Skeletal muscle tissue (tissue), 4 donors: Measurements from ENCODE around the gene TAS1R1. TPM values are rescaled to one million over a fixed set of nuclear protein-coding genes. Genes with fewer than 3 reads are reported as not detected.
A peak's percentile ranks its signal among the peaks of the same experiment; 100 is the strongest.
"Not testable (repeated sequence)": the region's sequence is repeated elsewhere in the genome, so short reads cannot be mapped to it uniquely, and the experiment has no call there.

Experiments
- H3K27ac ChIP-seq: one replicate; pipeline ENCODE4 v1.7.0; 2013; ENCODE audit warnings: mild to moderate bottlenecking, low read depth, low read length, inconsistent platforms
- H3K27me3 ChIP-seq, 3 donors: one replicate each; pipeline ENCODE4 v1.7.0; 2013; ENCODE audit warnings: low read length in 3 of 3; ENCODE audit not compliant: control insufficient read depth in 3 of 3, insufficient read depth in 3 of 3
- H3K36me3 ChIP-seq, 3 donors: one replicate each; pipeline ENCODE4 v1.7.0; 2013; ENCODE audit warnings: low read length in 3 of 3; ENCODE audit not compliant: control insufficient read depth in 3 of 3, insufficient read depth in 3 of 3
- H3K4me1 ChIP-seq, 3 donors: one replicate each; pipeline ENCODE4 v1.7.0; 2013; ENCODE audit warnings: low read length in 3 of 3, mild to moderate bottlenecking in 3 of 3; ENCODE audit not compliant: control insufficient read depth in 3 of 3, insufficient read depth in 3 of 3
- H3K4me3 ChIP-seq, 3 donors: one replicate each; pipeline ENCODE4 v1.7.0; 2013; ENCODE audit warnings: low read length in 3 of 3
- H3K9ac ChIP-seq, 3 donors: one replicate each; pipeline ENCODE4 v1.7.0; 2013; ENCODE audit warnings: low read length in 3 of 3, mild to moderate bottlenecking in 3 of 3, moderate library complexity in 2 of 3, low read depth in 1 of 3
- H3K9me3 ChIP-seq, 3 donors: one replicate each; pipeline ENCODE4 v1.7.0; 2013; ENCODE audit warnings: low read length in 3 of 3; ENCODE audit not compliant: control insufficient read depth in 3 of 3
- total RNA-seq: library from RNA; depleted of rRNA; stranded (reverse); fragments of >200 nt; gene quantifications from one replicate; pipeline ENCODE4 v1.2.3, GENCODE V29; 2014
- donor health status: Osteomylitis.

Gene TAS1R1
- total RNA-seq, 1 donor from 2014 or later = 5.7 TPM

GRCh38 chr1:6538956-6539355 lies 16.2 kb upstream of the TAS1R1 start:
- no peaks in the 10 kb centered on the region for H3K4me1 ChIP-seq
- H3K36me3 ChIP-seq = peaks cover 8 to 27% (median 13%) of the 10 kb centered on the region in 3 donors
- H3K9ac ChIP-seq = no peak overlapping the region
- no peaks in the 10 kb centered on the region for H3K9me3 ChIP-seq
- H3K27me3 ChIP-seq = no peaks in the 10 kb centered on the region
- no peak overlapping the region for H3K4me3 ChIP-seq
- H3K27ac ChIP-seq = no peak overlapping the region

GRCh38 chr1:6544831-6545230 lies 10.3 kb upstream of the TAS1R1 start:
- H3K27me3 ChIP-seq = no peaks in the 10 kb centered on the region
- peaks cover 22 to 57% (median 52%) of the 10 kb centered on the region in 3 donors for H3K36me3 ChIP-seq
- no peak overlapping the region for H3K27ac ChIP-seq
- no peaks in the 10 kb centered on the region for H3K4me1 ChIP-seq
- no peak overlapping the region for H3K9ac ChIP-seq
- H3K9me3 ChIP-seq = no peaks in the 10 kb centered on the region
- no peak overlapping the region for H3K4me3 ChIP-seq

DNA sequence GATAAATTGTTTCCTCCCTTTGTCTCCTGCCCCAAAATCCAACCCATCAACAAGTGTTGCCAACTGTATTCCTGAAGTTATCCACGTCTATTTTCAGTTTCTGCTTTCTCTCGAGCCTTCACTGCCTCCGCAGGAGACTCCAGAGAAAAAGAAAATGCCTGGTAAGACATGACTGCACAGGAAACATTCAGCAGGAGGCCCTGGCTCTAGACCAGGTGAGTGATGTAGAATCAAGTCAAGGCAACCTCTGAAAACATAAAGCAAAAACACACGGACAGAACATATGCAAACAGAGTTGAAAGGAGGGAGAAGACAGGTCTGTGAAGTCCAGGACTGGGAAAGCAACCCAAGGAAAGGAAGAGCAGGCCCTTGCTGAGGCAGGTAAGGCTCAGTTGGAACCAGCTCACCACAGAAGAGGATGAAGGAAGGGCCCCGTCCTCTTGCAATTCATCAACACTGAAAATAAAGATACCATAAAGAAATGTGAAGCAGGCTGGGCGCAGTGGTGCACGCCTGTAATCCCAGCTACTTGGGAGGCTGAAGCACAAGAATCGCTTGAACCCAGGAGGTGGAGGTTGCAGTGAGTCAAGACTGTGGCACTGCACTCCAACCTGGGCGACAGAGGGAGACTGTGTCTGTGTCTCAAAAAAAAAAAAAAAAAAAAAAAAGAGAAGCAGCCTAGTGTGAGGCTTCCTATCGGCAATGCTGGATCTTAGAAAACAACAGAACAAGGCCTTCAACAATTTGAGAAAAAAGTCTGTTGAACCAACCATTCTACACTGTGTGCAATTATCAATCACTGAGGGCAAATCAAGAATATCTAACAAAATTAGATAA lies 9.6 kb upstream of the TAS1R1 start:
- H3K27me3 ChIP-seq = no peaks in the 10 kb centered on the region
- no peak overlapping the region for H3K4me3 ChIP-seq
- no peaks in the 10 kb centered on the region for H3K4me1 ChIP-seq
- H3K9me3 ChIP-seq = no peaks in the 10 kb centered on the region
- no peak overlapping the region for H3K9ac ChIP-seq
- H3K27ac ChIP-seq = no peak overlapping the region
- H3K36me3 ChIP-seq = peaks cover 22 to 56% (median 55%) of the 10 kb centered on the region in 3 donors

DNA sequence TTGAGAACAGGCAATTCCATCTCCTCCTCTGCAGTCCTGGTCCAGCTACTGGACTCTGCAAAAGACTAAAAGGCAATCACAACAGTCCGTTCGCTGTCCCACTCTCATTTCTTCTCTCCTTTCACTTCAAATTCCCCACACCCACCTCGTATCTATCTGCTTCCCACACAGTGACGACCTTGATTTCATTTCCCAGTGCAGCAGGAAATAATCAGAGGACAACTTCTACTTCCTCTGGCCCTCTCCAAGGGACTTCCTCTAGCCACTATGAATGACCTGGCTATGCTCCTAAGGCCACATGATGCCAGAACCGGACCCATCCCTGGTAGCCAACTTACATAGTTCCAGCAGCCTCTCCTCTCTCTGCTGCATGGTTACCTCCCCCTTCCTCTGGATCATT lies 8.8 kb upstream of the TAS1R1 start:
- H3K9ac ChIP-seq = no peak overlapping the region
- H3K4me1 ChIP-seq = no peaks in the 10 kb centered on the region
- no peak overlapping the region for H3K27ac ChIP-seq
- H3K9me3 ChIP-seq = no peaks in the 10 kb centered on the region
- H3K4me3 ChIP-seq = no peak overlapping the region
- no peaks in the 10 kb centered on the region for H3K27me3 ChIP-seq
- H3K36me3 ChIP-seq = peaks cover 25 to 59% (median 48%) of the 10 kb centered on the region in 3 donors

DNA sequence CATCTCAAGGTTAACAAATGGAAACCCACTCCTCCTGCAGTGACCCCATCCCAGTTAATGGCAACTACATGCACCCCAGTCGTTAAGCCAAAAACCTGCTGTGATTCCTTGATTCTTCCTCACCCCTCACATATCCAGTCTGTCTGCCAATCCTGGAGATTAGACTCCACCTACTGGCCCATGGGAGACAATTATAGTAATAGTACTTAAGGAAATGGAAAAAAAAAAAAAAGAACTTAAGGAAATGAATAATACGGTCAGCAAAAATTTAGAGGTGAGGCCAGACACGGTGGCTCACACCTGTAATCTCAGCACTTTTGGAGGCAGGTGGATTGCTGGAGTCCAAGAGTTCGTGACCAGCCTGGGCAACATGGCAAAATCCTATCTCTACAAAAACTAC lies 7.8 kb upstream of the TAS1R1 start:
- H3K9ac ChIP-seq = no peak overlapping the region
- no peak overlapping the region for H3K4me3 ChIP-seq
- no peaks in the 10 kb centered on the region for H3K4me1 ChIP-seq
- no peaks in the 10 kb centered on the region for H3K27me3 ChIP-seq
- H3K27ac ChIP-seq = no peak overlapping the region
- no peaks in the 10 kb centered on the region for H3K9me3 ChIP-seq
- peaks cover 25 to 60% (median 46%) of the 10 kb centered on the region in 3 donors for H3K36me3 ChIP-seq

DNA sequence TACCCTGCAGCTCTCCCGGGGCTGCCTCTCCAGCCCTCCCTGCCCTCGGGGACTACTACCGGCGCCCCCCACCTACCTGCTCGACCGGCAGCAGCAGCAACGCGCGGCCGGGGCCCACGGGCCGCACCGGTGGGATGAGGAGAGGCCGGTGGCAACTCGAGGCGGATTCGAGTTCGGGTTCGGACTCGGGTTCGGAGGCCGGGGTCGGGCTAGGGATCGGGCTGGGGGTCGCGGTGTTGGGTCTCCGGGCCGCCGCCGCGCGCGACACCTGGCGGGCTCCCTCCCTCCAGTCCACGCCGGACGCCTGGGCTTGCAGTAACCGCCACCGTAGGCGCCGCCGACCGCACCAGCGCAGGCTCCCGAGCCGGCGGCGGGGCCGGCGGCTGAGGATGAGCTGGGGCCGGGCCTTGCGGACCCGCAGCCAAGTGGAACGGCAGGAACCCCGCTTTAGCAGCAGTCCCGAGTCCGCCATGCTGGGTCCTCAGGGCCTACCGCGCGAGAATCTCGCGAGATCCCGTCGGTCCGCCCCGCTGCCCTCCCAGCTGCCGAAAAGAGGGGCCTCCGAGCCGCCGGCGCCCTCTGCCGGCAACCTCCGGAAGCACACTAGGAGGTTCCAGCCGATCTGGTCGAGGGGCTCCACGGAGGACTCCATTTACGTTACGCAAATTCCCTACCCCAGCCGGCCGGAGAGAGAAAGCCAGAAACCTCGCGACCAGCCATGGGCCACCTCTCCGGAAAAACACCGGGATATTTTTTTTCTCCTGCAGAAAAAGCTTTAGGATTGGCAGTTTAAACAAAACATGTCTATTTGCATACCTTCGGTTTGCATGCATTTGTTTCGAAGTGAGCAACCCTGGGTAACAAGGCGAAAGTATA lies 838 bp upstream of the TAS1R1 start, which contains the start of gene NOL9:
Gene NOL9, minus strand, starts transcription at position 483 of the 876 bp plus-strand sequence. Its CDS starts 11 bp downstream, at position 472.
- peaks cover 14 to 18% (median 17%) of the 10 kb centered on the region in 3 donors for H3K4me1 ChIP-seq
- no peaks in the 10 kb centered on the region for H3K27me3 ChIP-seq
- H3K4me3 ChIP-seq = peak within 1 kb of the TSS; percentile 73 to 90 (median 90)
- peak within 1 kb of the TSS; percentile 91 to 97 (median 93) for H3K9ac ChIP-seq
- H3K27ac ChIP-seq = peak within 1 kb of the TSS; percentile 14
- no peaks in the 10 kb centered on the region for H3K9me3 ChIP-seq
- peaks cover 5 to 14% (median 6%) of the 10 kb centered on the region in 3 donors for H3K36me3 ChIP-seq

DNA sequence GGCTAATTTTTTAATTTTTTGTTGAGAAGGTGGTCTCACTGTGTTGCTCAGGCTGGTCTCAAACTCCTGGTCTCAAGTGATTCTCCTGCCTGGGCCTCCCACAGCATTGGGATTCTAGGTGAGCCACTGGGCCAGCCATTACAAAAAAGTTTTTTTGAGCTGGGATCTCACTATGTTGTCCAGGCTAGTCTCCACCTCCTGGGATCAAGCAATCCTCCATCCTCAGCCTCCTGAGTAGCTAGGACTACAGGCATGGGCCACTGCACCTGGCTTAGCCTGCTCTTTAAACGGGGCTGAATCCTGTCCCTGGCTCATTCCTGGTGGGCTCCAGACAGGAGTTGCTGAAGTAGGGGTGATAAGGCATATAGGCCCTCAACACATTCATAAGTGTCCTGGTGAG lies 2.5 kb downstream of the TAS1R1 start:
- no peaks in the 10 kb centered on the region for H3K9me3 ChIP-seq
- H3K27ac ChIP-seq = no peak overlapping the region
- H3K4me1 ChIP-seq = peaks cover 14 to 17% (median 16%) of the 10 kb centered on the region in 3 donors
- no peaks in the 10 kb centered on the region for H3K36me3 ChIP-seq
- H3K27me3 ChIP-seq = no peaks in the 10 kb centered on the region
- no peak overlapping the region for H3K4me3 ChIP-seq
- H3K9ac ChIP-seq = no peak overlapping the region

GRCh38 chr1:6559161-6559560 lies 4.1 kb downstream of the TAS1R1 start:
- H3K9me3 ChIP-seq, H3K9ac ChIP-seq, H3K27me3 ChIP-seq, H3K4me3 ChIP-seq, H3K36me3 ChIP-seq, H3K4me1 ChIP-seq, H3K27ac ChIP-seq: not testable (repeated sequence)

- Histone ChIP-seq H3K9ac (no peak overlapping the region), H3K4me3 (no peak overlapping the region), H3K9me3 (no peaks in the 10 kb centered on the region), H3K4me1 (peaks cover 0 to 3% (median 2%) of the 10 kb centered on the region in 3 donors), H3K36me3 (no peaks in the 10 kb centered on the region), H3K27me3 (no peaks in the 10 kb centered on the region), H3K27ac (no peak overlapping the region)
Measured at GRCh38 chr1:6560267-6560666, 5.2 kb downstream of the TAS1R1 start.

- Histone ChIP-seq H3K27me3 (no peaks in the 10 kb centered on the region), H3K9me3 (no peaks in the 10 kb centered on the region), H3K9ac (no peak overlapping the region), H3K4me1 (no peaks in the 10 kb centered on the region), H3K4me3 (no peak overlapping the region), H3K36me3 (no peaks in the 10 kb centered on the region), H3K27ac (no peak overlapping the region)
Measured at GRCh38 chr1:6569033-6569432, 13.9 kb downstream of the TAS1R1 start.
